HUES64 (cell line): Measurements from ENCODE around the gene C4orf51.
"Not testable (repeated sequence)": the region's sequence is repeated elsewhere in the genome, so short reads cannot be mapped to it uniquely, and the experiment has no call there.

ENCODE experiments used
- H3K27ac ChIP-seq: 2 replicates; pipeline ENCODE4 v1.7.0; 2013; ENCODE audit warnings: low read depth, low read length, inconsistent platforms
- H3K27me3 ChIP-seq: 2 replicates; pipeline ENCODE4 v1.6.1; 2013; ENCODE audit warnings: mild to moderate bottlenecking, low read length; ENCODE audit not compliant: insufficient read depth
- H3K36me3 ChIP-seq: 2 replicates; pipeline ENCODE4 v1.6.1; 2013; ENCODE audit warnings: mild to moderate bottlenecking, low read length; ENCODE audit not compliant: insufficient read depth
- H3K4me1 ChIP-seq: 2 replicates; pipeline ENCODE4 v1.6.1; 2013; ENCODE audit warnings: mild to moderate bottlenecking, low read length, moderate library complexity; ENCODE audit not compliant: insufficient read depth
- H3K4me3 ChIP-seq: 2 replicates; pipeline ENCODE4 v1.5.1; 2013; ENCODE audit warnings: mild to moderate bottlenecking, low read length, moderate library complexity
- H3K9ac ChIP-seq: 2 replicates; pipeline ENCODE4 v1.6.1; 2013; ENCODE audit warnings: mild to moderate bottlenecking, low read depth, low read length
- H3K9me3 ChIP-seq: 2 replicates; pipeline ENCODE4 v1.6.1; 2013; ENCODE audit warnings: low read depth, low read length; ENCODE audit not compliant: insufficient read depth
- WGBS: fragments of 150-250, 120-280 bp; methylation state at CpG from one replicate; pipeline ENCODE4 v1.1.7; 2013; ENCODE audit warnings: missing lambda C conversion rate; 5-methylcytosine and 5-hydroxymethylcytosine counted together

C4orf51 gene

DNA sequence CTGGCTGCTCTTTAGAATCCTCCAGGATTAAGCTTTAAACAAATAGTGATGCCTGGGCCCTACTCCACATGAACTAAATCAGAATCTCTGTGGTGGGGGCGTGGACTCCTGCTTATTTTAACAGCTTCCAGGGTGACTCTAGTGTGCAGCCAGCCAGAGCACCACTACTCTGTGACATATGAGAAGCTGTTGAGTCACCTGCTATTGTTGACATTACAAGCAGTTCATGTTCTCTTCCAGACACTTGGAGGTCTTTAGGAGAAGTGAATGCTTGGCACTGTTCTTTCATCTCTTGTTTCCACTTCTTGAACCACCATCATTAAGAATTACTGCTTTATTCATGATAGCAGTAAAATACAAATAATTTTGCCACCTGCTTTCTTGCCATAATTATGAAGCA lies 426 bp upstream of the C4orf51 start:
- peaks cover 6% of the 10 kb centered on the region; the same call in 1 of the 2 replicates for H3K9me3 ChIP-seq
- no peak overlapping the region for H3K4me3 ChIP-seq
- no peaks in the 10 kb centered on the region for H3K36me3 ChIP-seq
- WGBS: 83% methylated on average over 1 of the region's 1 CpG
- no peak overlapping the region for H3K9ac ChIP-seq
- no peak overlapping the region for H3K27ac ChIP-seq
- no peaks in the 10 kb centered on the region for H3K27me3 ChIP-seq
- no peaks in the 10 kb centered on the region for H3K4me1 ChIP-seq

DNA sequence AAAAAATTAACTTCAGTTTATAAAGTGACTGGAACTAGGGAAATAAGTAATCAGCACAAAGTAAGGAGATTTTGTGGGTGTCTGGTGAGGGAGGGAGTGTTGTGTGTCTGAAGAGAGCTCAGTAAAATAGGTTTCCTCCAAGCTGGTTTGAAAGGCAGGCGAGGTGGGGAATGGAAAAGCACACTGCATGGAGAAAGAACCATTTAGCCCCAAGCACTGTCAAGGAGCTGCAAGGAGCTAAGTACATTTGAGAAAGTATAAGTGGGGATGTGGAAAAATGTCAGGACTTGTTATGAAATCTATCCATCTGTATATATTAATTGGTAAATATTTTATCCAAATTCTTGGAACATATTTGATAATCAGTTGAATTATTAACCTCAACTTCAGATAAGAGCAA lies 956 bp downstream of the C4orf51 start:
- Histone ChIP-seq H3K9ac (no peak overlapping the region), H3K9me3 (peaks cover 6% of the 10 kb centered on the region; the same call in 1 of the 2 replicates), H3K27me3 (no peaks in the 10 kb centered on the region), H3K36me3 (no peaks in the 10 kb centered on the region), H3K27ac (no peak overlapping the region), H3K4me1 (no peaks in the 10 kb centered on the region), H3K4me3 (no peak overlapping the region)
- 94% methylated on average over 1 of the region's 1 CpG for WGBS

DNA sequence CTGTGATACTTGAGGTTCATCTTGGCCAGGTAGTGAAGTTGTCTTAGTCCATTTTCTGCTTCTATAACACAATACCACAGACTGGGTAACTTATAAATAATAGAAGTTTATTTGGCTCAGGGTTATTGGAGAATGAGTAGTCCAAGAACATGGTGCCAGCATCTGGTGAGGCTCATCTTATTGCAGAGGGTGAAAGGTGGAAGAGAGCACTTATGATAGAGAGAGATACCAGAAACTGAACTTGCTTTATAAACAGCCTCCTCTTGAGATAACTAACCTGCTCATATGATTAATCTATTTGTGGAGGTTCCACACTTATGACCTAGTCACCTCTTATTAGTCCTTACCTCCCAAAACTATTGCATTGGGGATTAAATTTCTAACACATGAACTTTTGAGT lies 1.6 kb downstream of the C4orf51 start:
- Histone ChIP-seq H3K27me3 (no peaks in the 10 kb centered on the region), H3K36me3 (no peaks in the 10 kb centered on the region), H3K4me3 (no peak overlapping the region), H3K9ac (no peak overlapping the region), H3K27ac (no peak overlapping the region), H3K9me3 (peaks cover 6% of the 10 kb centered on the region; the same call in 1 of the 2 replicates), H3K4me1 (peaks cover 3% of the 10 kb centered on the region)

DNA sequence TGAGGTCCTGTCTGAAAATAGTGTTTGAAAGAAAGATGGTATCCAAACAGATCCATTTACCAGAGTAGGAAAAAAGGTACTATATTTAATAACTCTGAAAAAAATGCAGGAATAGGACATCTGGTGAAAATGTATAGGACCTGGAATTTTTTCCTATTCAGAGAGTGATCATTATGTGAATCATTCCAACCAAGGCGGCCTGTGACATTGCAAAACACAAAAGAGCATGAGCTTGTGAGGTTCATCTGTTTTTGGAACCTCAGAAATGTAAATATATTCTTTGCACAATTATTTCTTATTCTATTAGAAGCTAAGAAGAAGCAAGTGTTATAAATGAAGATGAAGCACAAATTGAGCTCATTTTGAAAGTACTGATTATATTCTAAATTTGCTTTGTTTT lies 2.0 kb downstream of the C4orf51 start:
- Histone ChIP-seq H3K27me3 (no peaks in the 10 kb centered on the region), H3K4me1 (peaks cover 7% of the 10 kb centered on the region), H3K27ac (no peak overlapping the region), H3K36me3 (no peaks in the 10 kb centered on the region), H3K9ac (no peak overlapping the region), H3K9me3 (peaks cover 6% of the 10 kb centered on the region; the same call in 1 of the 2 replicates), H3K4me3 (no peak overlapping the region)
- WGBS: 100% methylated on average over 1 of the region's 1 CpG

DNA sequence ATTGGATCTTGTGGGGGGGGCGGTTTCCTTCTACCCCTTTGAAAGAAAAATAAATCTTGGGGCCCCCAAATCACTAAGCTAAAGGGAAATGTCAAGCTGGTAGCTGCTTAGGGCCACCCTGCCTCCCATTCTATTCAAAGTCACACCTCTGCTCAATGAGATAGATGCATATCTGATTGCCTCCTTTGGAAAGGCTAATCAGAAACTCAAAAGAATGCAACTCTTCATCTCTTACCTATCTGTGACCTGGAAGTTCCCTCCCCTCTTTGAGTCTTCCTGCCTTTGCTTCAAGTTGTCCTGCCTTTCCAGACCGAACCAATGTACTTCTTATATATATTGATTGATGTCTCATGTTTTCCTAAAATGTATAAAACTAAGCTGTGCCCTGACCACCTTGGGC lies 7.0 kb downstream of the C4orf51 start:
- no peak overlapping the region for H3K27ac ChIP-seq
- peaks cover 14% of the 10 kb centered on the region for H3K4me1 ChIP-seq
- no peak overlapping the region for H3K9ac ChIP-seq
- WGBS: no CpG with 5 or more reads among the region's 2 CpGs
- H3K4me3 ChIP-seq: no peak overlapping the region
- H3K27me3 ChIP-seq: no peaks in the 10 kb centered on the region
- no peaks in the 10 kb centered on the region for H3K36me3 ChIP-seq
- H3K9me3 ChIP-seq: no peaks in the 10 kb centered on the region

DNA sequence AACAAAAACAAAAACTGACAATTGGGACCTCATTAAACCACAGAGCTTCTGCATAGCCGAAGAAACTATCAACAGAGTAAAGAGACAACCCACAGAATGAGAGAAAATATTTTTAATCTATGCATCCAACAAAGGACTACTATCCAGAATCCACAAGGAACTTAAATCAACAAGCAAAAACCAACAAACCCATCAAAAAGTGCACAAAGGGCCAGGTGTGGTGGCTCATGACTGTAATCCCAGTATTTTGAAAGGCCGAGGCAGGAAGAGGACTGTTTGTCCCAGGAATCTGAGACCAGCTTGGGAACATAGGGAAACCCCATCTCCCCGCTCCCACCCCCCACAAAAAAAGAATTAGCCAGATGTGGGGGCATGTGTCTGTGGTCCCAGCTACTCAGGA lies 10.7 kb downstream of the C4orf51 start:
- H3K36me3 ChIP-seq: no peaks in the 10 kb centered on the region
- no peak overlapping the region for H3K9ac ChIP-seq
- 94% methylated on average over 2 of the region's 3 CpGs for WGBS
- H3K4me3 ChIP-seq: no peak overlapping the region
- H3K27ac ChIP-seq: no peak overlapping the region
- no peaks in the 10 kb centered on the region for H3K27me3 ChIP-seq
- H3K4me1 ChIP-seq: peaks cover 14% of the 10 kb centered on the region
- H3K9me3 ChIP-seq: peaks cover 6% of the 10 kb centered on the region; the same call in 1 of the 2 replicates

DNA sequence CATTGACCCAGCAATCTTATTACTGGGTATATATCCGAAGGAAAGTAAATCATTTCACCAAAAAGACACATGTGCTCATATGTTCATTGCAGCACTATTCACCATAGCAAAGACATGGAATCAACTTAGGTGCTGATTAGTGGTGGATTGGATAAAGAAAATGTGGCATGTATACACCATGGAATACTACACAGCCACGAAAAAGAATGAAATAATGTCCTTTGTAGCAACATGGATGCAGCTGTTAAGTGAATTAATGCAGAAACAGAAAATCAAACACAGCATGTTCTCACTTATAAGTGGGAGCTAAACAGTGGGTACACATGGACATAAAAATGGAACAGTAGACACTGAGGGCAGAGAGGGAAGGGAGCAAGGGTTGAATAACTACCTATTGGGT lies 11.5 kb downstream of the C4orf51 start:
- H3K27me3 ChIP-seq, H3K9me3 ChIP-seq, H3K9ac ChIP-seq, H3K4me3 ChIP-seq, H3K27ac ChIP-seq, H3K36me3 ChIP-seq: not testable (repeated sequence)
- 100% methylated on average over 2 of the region's 2 CpGs for WGBS
- peaks cover 12% of the 10 kb centered on the region for H3K4me1 ChIP-seq

DNA sequence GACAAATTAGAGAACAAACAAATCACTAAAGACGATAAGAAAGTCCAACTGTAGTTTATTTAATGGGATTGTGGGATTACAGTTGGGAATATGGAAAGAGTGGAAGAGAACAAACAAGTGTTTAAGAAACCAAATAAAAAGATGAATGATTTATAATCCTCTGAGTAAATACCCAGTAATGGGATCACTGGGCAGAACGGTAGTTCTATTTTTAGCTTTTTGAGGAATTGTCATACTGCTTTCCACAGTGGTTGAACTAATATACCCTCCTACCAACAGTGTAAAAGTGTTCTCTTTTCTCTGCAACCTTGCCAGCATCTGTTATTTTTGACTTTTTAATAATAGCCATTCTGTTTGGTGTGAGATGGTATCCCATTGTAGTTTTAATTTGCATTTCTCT lies 15.0 kb downstream of the C4orf51 start:
- Histone ChIP-seq H3K9ac (no peak overlapping the region), H3K4me1 (no peaks in the 10 kb centered on the region), H3K4me3 (no peak overlapping the region), H3K27ac (no peak overlapping the region), H3K27me3 (no peaks in the 10 kb centered on the region), H3K36me3 (no peaks in the 10 kb centered on the region), H3K9me3 (peaks cover 7% of the 10 kb centered on the region; the same call in 1 of the 2 replicates)
- WGBS: 81% methylated on average over 2 of the region's 2 CpGs

DNA sequence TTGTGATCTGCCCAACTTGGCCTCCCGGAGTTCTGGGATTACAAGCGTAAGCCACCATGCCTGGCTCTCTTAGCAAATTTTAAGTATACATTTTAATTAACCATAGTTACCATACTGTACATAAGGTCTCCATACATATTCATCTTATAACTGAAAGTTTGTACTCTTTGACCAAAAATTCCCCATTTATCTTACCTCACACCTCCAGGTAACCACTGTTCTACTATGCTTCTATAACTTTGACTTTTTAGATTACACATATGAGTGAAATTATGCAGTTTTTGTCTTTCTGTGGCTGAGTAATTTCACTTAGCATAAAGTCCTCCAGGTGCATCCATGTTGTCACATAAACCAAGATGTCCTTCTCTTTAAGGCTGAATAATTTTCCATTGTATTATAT lies 17.4 kb downstream of the C4orf51 start:
- Histone ChIP-seq H3K9me3 (peaks cover 7% of the 10 kb centered on the region; the same call in 1 of the 2 replicates), H3K27ac (no peak overlapping the region), H3K9ac (no peak overlapping the region), H3K4me1 (no peaks in the 10 kb centered on the region), H3K36me3 (no peaks in the 10 kb centered on the region), H3K4me3 (no peak overlapping the region), H3K27me3 (no peaks in the 10 kb centered on the region)
- WGBS: 95% methylated on average over 2 of the region's 2 CpGs

DNA sequence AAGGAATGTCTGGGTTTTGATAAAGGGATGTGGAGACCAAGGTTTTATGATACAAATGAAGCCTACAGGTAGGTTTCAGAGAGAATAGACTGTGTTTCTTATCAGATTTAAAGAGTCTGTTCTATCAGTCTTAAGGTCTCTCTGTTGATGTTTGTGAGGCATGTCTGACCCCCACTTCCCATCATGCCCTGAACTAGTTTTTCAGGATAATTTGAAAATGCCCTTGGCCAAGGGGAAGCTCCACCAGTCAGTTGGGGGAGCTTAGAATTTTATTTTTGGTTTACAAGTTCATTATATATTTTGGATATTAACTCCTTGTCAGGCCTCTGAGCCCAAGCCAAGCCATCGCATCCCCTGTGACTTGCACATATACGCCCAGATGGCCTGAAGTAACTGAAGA lies 18.6 kb downstream of the C4orf51 start:
- no peaks in the 10 kb centered on the region for H3K27me3 ChIP-seq
- no peak overlapping the region for H3K4me3 ChIP-seq
- no CpG with 5 or more reads among the region's 2 CpGs for WGBS
- peaks cover 7% of the 10 kb centered on the region; the same call in 1 of the 2 replicates for H3K9me3 ChIP-seq
- peak overlapping the region; percentile 74; the same call in 1 of the 2 replicates for H3K27ac ChIP-seq
- no peaks in the 10 kb centered on the region for H3K36me3 ChIP-seq
- no peak overlapping the region; the same call in 1 of the 2 replicates for H3K9ac ChIP-seq
- peaks cover 3% of the 10 kb centered on the region for H3K4me1 ChIP-seq

DNA sequence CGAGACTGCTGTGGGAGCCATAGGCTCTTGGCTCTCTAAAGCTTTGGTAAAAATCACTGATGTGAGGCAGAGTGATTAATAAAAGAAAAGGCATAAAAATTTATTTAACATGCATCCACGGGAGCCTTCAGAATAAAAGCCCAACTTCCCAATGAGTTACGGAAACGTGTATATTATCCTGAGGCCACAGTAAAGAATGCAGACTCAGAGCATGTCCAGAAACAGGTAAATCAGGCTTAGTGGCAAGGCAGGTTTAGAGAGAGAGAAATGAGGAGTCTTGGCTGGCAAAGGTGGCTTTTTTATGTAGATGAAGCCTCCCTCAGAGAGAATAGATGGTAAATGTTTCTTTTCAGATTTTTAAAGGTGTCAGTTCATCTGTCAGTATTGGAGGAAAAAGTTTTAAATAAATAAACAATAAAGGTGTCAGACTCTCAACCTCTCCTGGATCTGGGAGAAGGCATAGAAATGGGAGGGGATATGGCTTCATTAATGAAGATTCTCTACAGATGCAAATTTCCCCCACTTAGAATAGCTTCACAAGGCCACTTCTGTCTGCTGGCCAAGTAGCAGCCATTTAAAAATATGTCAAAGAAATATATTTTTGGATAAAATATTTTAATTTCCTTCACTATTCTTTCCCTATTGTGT lies 24.0 kb downstream of the C4orf51 start:
- Histone ChIP-seq H3K36me3 (peaks cover 3% of the 10 kb centered on the region; the same call in 1 of the 2 replicates), H3K27ac (peak overlapping the region; percentile 87), H3K9ac (peak overlapping the region; percentile 63), H3K9me3 (no peaks in the 10 kb centered on the region), H3K27me3 (no peaks in the 10 kb centered on the region), H3K4me1 (peaks cover 20% of the 10 kb centered on the region), H3K4me3 (peak overlapping the region; percentile 46)
- WGBS: 6% methylated on average over 3 of the region's 4 CpGs

DNA sequence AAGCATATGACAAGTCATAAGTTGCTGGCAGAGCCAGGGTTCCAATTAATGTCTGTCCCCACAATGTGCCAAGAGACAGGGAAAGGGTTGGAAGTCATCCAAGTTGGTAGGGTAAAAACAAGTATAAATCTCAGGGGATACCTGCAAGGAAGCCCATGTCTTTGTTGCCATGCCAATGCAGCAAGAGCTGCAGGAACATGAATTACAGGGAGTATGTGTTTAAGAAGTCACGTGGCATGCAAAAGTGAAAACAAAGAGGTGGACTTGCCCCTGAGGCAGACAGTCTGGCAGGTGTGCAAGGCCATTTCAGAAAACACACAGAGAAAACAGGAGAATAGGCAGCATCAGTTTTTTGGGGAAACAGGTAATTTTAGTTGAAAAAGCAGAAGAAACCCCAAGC lies 29.4 kb downstream of the C4orf51 start:
- no peak overlapping the region for H3K9ac ChIP-seq
- no peak overlapping the region for H3K4me3 ChIP-seq
- 93% methylated on average over 1 of the region's 1 CpG for WGBS
- no peaks in the 10 kb centered on the region for H3K9me3 ChIP-seq
- peaks cover 10% of the 10 kb centered on the region for H3K4me1 ChIP-seq
- no peaks in the 10 kb centered on the region for H3K27me3 ChIP-seq
- H3K27ac ChIP-seq: no peak overlapping the region
- H3K36me3 ChIP-seq: peaks cover 10% of the 10 kb centered on the region; the same call in 1 of the 2 replicates
